ENCODE measurements around the gene USF3. TPM values are rescaled to one million over a fixed set of nuclear protein-coding genes. Genes with fewer than 3 reads are reported as not detected.

The USF3 gene
- total RNA-seq, 2 experiments from 2014 or later, result 31.4 to 32.6 TPM

DNA sequence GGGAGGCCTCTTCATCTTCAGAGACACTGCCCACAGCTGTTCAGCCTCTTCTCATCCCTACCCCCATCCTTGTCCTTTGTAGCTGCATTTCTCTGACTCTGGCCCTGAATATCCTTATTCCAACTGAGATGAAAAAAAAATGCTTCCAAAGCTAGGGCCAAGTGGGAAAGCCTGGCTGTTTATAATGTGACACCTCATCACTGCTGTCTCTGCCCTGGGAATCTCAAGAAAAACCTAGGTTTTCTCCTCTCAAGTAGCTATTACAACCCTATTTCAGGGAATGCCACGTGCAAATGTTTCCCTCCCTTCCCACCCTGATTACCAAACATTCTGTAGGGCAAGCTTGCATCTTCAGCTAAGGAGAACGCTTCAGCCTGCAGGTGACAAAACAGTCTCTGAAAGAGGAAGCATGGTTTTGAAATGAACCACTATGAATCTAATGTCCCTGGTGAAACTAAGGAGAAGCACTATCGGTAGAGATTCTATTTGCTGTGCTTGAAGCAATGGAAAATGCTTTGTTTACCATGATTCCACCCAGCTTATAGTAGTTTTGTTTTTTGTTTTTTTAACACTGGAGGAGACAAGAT, 65.4 kb downstream of the USF3 start:
- Mint-ChIP-seq H3K27me3 (no peaks in the 10 kb centered on the region), H3K9me3 (no peaks in the 10 kb centered on the region), H3K4me1 (ENCODE audit: low read depth) (peaks cover 10% of the 10 kb centered on the region), H3K36me3 (ENCODE audit: low read depth) (peaks cover 50% of the 10 kb centered on the region), H3K4me3 (no peak overlapping the region), H3K27ac (peak overlapping the region; percentile 45)
- ChIA-PET CTCF (no interaction called here), POLR2A (interaction anchor here (0.5 to 1.2 kb wide), 2 partner anchors 26 to 65 kb away, joined by 3 read pairs; partner anchors contain the start of gene USF3)
- Histone ChIP-seq H3K4me1 (ENCODE audit: insufficient read depth, low read length) (no peaks in the 10 kb centered on the region), H3K27me3 (ENCODE audit: control insufficient read depth in 1 of 2, insufficient read depth in 2 of 2, low read length in 2 of 2) (no peaks in the 10 kb centered on the region), H3K36me3 (ENCODE audit: insufficient read depth, low read length) (peaks cover 41% of the 10 kb centered on the region), H3K9me3 (ENCODE audit: control insufficient read depth in 1 of 2, insufficient read depth in 1 of 2, low read length in 2 of 2) (no peaks in the 10 kb centered on the region), H3K27ac (ENCODE audit: low read depth in 1 of 2, low read length in 2 of 2) (no peak overlapping the region), H3K4me3 (ENCODE audit: low read length) (no peak overlapping the region)
- intact Hi-C loops (cut with DNase I, micrococcal nuclease), result no loop called here
- TF ChIP-seq, protein P1, sequence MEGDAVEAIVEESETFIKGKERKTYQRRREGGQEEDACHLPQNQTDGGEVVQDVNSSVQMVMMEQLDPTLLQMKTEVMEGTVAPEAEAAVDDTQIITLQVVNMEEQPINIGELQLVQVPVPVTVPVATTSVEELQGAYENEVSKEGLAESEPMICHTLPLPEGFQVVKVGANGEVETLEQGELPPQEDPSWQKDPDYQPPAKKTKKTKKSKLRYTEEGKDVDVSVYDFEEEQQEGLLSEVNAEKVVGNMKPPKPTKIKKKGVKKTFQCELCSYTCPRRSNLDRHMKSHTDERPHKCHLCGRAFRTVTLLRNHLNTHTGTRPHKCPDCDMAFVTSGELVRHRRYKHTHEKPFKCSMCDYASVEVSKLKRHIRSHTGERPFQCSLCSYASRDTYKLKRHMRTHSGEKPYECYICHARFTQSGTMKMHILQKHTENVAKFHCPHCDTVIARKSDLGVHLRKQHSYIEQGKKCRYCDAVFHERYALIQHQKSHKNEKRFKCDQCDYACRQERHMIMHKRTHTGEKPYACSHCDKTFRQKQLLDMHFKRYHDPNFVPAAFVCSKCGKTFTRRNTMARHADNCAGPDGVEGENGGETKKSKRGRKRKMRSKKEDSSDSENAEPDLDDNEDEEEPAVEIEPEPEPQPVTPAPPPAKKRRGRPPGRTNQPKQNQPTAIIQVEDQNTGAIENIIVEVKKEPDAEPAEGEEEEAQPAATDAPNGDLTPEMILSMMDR (IDR thresholded peaks at IDR 0.05), result no peak
- no peak for DNase-seq
- no peak for ATAC-seq (ENCODE audit: poor library complexity)

DNA sequence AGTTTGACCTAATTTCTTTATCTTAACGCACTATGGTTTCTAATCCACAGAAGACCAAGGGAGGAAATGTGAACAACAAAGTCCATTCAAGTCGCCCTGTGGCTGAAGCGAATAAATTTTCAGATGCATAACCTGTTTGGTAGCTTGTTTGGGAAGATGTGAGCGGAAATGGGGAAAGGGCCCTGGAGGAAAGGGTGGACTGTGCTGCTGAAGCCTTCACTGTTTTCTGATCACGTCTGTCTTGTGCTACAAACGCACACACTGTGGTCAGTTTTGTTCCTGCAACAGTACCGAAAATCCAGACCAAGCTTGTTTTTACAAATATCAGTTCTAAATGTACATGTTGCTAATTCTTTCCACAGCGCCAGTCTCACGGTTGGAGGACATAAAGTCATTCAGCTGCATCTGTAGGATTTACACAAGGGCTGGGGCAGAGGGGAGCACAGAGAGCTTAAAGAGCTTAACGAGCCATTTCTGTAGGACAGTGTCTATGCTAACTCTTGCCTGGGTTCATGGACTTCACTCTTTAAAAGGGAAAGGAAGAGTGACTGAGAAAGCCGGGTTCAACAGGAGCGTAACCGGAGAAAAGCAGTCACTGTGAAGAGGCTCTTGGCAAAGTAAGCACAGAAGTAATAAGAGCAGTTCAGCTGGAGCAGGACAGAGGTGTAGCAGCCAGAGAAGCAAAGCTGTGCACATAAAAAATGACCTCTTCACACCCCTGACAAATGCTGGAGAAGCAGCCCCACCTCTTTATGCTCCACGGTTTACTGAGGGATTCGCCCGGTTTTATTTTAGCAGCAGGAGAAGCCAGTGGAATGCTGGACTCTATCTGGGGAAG, 66.6 kb downstream of the USF3 start:
- H3K27ac ChIP-seq (ENCODE audit: low read depth in 1 of 2, low read length in 2 of 2), result no peak overlapping the region
- POLR2A ChIA-PET, result interaction anchor here (1.0 kb wide), 1 partner anchor 96 kb away, joined by 3 read pairs; no protein-coding TSS in a partner anchor
- intact Hi-C loops (cut with DNase I, micrococcal nuclease), result no loop called here
- H3K4me1 ChIP-seq (ENCODE audit: insufficient read depth, low read length), result no peaks in the 10 kb centered on the region
- TF ChIP-seq, protein P1 (IDR thresholded peaks at IDR 0.05), result no peak
- peaks cover 47% of the 10 kb centered on the region for H3K36me3 ChIP-seq (ENCODE audit: insufficient read depth, low read length)
- Mint-ChIP-seq H3K27ac (no peak overlapping the region), H3K27me3 (no peaks in the 10 kb centered on the region), H3K4me1 (ENCODE audit: low read depth) (peaks cover 16% of the 10 kb centered on the region), H3K36me3 (ENCODE audit: low read depth) (peaks cover 61% of the 10 kb centered on the region), H3K9me3 (no peaks in the 10 kb centered on the region), H3K4me3 (no peak overlapping the region)
- H3K9me3 ChIP-seq (ENCODE audit: control insufficient read depth in 1 of 2, insufficient read depth in 1 of 2, low read length in 2 of 2), result no peaks in the 10 kb centered on the region
- CTCF ChIA-PET, result no interaction called here
- DNase-seq (no peak), ATAC-seq (ENCODE audit: poor library complexity) (no peak)
- no peak overlapping the region for H3K4me3 ChIP-seq (ENCODE audit: low read length)
- H3K27me3 ChIP-seq (ENCODE audit: control insufficient read depth in 1 of 2, insufficient read depth in 2 of 2, low read length in 2 of 2), result no peaks in the 10 kb centered on the region

DNA sequence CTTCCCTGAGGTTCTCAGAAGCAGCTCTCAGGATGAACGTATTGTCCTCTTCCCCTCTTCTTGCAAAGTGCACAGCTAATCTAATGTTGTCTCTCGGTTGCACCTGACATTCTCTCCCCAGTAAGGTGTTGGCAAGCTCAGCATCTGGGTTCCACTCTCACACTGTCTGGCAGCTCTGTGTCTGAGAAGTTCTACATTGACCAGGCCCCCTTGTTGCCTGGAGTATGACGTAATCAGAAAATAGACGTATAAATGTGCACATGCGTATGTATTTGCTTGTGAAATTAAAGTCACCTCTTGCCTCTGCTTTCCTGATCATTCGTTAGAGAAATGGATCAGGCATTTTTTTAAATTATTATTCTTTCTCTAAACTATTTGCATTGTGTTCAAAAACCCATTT, 67.7 kb downstream of the USF3 start:
- H3K27me3 ChIP-seq (ENCODE audit: control insufficient read depth in 1 of 2, insufficient read depth in 2 of 2, low read length in 2 of 2), result no peaks in the 10 kb centered on the region
- Mint-ChIP-seq H3K4me3 (no peak overlapping the region), H3K9me3 (no peaks in the 10 kb centered on the region), H3K4me1 (ENCODE audit: low read depth) (peaks cover 16% of the 10 kb centered on the region), H3K36me3 (ENCODE audit: low read depth) (peaks cover 71% of the 10 kb centered on the region), H3K27ac (peak overlapping the region; percentile 36), H3K27me3 (no peaks in the 10 kb centered on the region)
- no peak overlapping the region for H3K27ac ChIP-seq (ENCODE audit: low read depth in 1 of 2, low read length in 2 of 2)
- H3K36me3 ChIP-seq (ENCODE audit: insufficient read depth, low read length), result peaks cover 57% of the 10 kb centered on the region
- H3K9me3 ChIP-seq (ENCODE audit: control insufficient read depth in 1 of 2, insufficient read depth in 1 of 2, low read length in 2 of 2), result no peaks in the 10 kb centered on the region
- H3K4me1 ChIP-seq (ENCODE audit: insufficient read depth, low read length), result no peaks in the 10 kb centered on the region
- ChIA-PET CTCF (no interaction called here), POLR2A (interaction anchor here (1.0 kb wide), 1 partner anchor 95 kb away, joined by 3 read pairs; no protein-coding TSS in a partner anchor)
- no peak for ATAC-seq (ENCODE audit: poor library complexity)
- intact Hi-C loops (cut with DNase I, micrococcal nuclease), result no loop called here
- DNase-seq, result no peak
- TF ChIP-seq, protein P1 (IDR thresholded peaks at IDR 0.05), result no peak
- no peak overlapping the region for H3K4me3 ChIP-seq (ENCODE audit: low read length)

Data from CD4-positive, alpha-beta T cell (primary cell).